K562 (cell line): ENCODE measurements around the gene RHCG.

Experiments
- EGR1 ChIP-seq: fragments of 450-650 bp; conservative IDR thresholded peaks from 2 replicates; pipeline ENCODE4 v1.6.1; 2017; ENCODE audit warnings: mild to moderate bottlenecking
- PYGO2 ChIP-seq: fragments of 450-650 bp; IDR thresholded peaks from 2 replicates; pipeline ENCODE4 v1.6.1; 2016; ENCODE audit warnings: mild to moderate bottlenecking, missing genetic modification characterization, moderate library complexity, missing compliant biosample characterization
- STAG1 ChIP-seq: sonication (generic); formaldehyde crosslinking; IDR thresholded peaks from 2 replicates; pipeline ENCODE4 v1.5.0; 2020; ENCODE audit warnings: missing genetic modification reagents, borderline replicate concordance
- TARDBP ChIP-seq: fragments of 450-650 bp; IDR thresholded peaks from 2 replicates; pipeline ENCODE4 v1.6.1; 2016
- TEAD4 ChIP-seq, 2 experiments: sonication (generic) in 1 of 2; formaldehyde crosslinking in 1 of 2; IDR thresholded peaks; 2 replicates each; pipeline versions ENCODE4 v1.6.1 to v1.8.0; 2012 to 2022; ENCODE audit warnings: borderline replicate concordance in 1 of 2, inconsistent platforms in 1 of 2, low read length in 1 of 2, mild to moderate bottlenecking in 1 of 2, missing genetic modification reagents in 1 of 2
- THRAP3 ChIP-seq: fragments of 450-650 bp; IDR thresholded peaks from 2 replicates; pipeline ENCODE4 v1.6.1; 2016; ENCODE audit warnings: mild to moderate bottlenecking, inconsistent platforms, borderline replicate concordance
- ZBTB11 ChIP-seq, 3 experiments: fragments of 200-800 bp in 1 of 3; fragments of 250-450 bp in 1 of 3; fragments of 450-650 bp in 1 of 3; sonication (Bioruptor Pico) in 1 of 3; sonication (Bioruptor generic) in 1 of 3; formaldehyde crosslinking in 1 of 3; IDR thresholded peaks; 2 replicates each; pipeline versions ENCODE4 v1.6.1 to v1.8.0; 2016 to 2022; ENCODE audit warnings: mild to moderate bottlenecking in 2 of 3, missing genetic modification characterization in 2 of 3, missing compliant biosample characterization in 1 of 3, moderate library complexity in 1 of 3
- TF ChIP-seq, protein P1 (sequence below): sonication (generic); formaldehyde crosslinking; IDR thresholded peaks from 2 replicates; pipeline ENCODE4 v1.8.1; 2022; ENCODE audit warnings: missing genetic modification reagents

- TF ChIP-seq STAG1 (CRISPR knock-in tag) = no peak
- TF ChIP-seq EGR1 = no peak
- no peak for TF ChIP-seq ZBTB11 (CRISPR knock-in tag; IDR thresholded peaks at IDR 0.05)
- no peak for TF ChIP-seq TEAD4 (IDR thresholded peaks at IDR 0.05; ENCODE audit: low read length)
- TF ChIP-seq TEAD4 (CRISPR knock-in tag; IDR thresholded peaks at IDR 0.05; ENCODE audit: borderline replicate concordance) = no peak
- TF ChIP-seq PYGO2 (tag) = no peak
- TF ChIP-seq TARDBP = no peak
- TF ChIP-seq, protein P1, sequence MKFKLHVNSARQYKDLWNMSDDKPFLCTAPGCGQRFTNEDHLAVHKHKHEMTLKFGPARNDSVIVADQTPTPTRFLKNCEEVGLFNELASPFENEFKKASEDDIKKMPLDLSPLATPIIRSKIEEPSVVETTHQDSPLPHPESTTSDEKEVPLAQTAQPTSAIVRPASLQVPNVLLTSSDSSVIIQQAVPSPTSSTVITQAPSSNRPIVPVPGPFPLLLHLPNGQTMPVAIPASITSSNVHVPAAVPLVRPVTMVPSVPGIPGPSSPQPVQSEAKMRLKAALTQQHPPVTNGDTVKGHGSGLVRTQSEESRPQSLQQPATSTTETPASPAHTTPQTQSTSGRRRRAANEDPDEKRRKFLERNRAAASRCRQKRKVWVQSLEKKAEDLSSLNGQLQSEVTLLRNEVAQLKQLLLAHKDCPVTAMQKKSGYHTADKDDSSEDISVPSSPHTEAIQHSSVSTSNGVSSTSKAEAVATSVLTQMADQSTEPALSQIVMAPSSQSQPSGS (CRISPR knock-in tag) = no peak
- TF ChIP-seq THRAP3 = no peak
Measured at GRCh38 chr15:89515477-89515876, 19.1 kb upstream of the RHCG start.
